Activated B cell treated with CpG ODN at 0.5 μM for 24 hours (primary cell): ENCODE data around the gene INPP4B. TPM values are rescaled to one million over a fixed set of nuclear protein-coding genes. Genes with fewer than 3 reads are reported as not detected.
"Not testable (repeated sequence)": the region's sequence is repeated elsewhere in the genome, so short reads cannot be mapped to it uniquely, and the experiment has no call there.

Experiments
- ATAC-seq: fragments of 200-7000 bp; cut with Tn5 transposase; one replicate; pipeline ENCODE4 v1.10.0; 2021; ENCODE audit warnings: low read depth, mild to moderate bottlenecking, moderate library complexity
- CTCF ChIA-PET: fragments of 350-600 bp; sonication (Branson Sonifier 250); formaldehyde crosslinking; loops from one replicate; lab custom pipeline; 2021; ENCODE audit warnings: antibody characterized with exemption; lab: Charles Lee
- POLR2A ChIA-PET: fragments of 350-600 bp; sonication (Branson Sonifier 250); formaldehyde crosslinking; loops from one replicate; lab custom pipeline; 2021; ENCODE audit warnings: antibody characterized with exemption; lab: Charles Lee
- DNase-seq: peaks from one replicate; pipeline ENCODE4 v3.0.0; 2022
- H3K27ac Mint-ChIP-seq: one replicate; pipeline ENCODE4 v1.8.0; 2020; ENCODE audit warnings: mixed read lengths
- H3K27me3 Mint-ChIP-seq: one replicate; pipeline ENCODE4 v1.8.0; 2021; ENCODE audit warnings: mixed read lengths
- H3K36me3 Mint-ChIP-seq: one replicate; pipeline ENCODE4 v1.8.0; 2021; ENCODE audit warnings: low read depth, mixed read lengths
- H3K4me1 Mint-ChIP-seq: one replicate; pipeline ENCODE4 v1.8.0; 2021; ENCODE audit warnings: mixed read lengths
- H3K4me3 Mint-ChIP-seq: one replicate; pipeline ENCODE4 v1.8.0; 2020; ENCODE audit warnings: mild to moderate bottlenecking, mixed read lengths
- H3K9me3 Mint-ChIP-seq: one replicate; pipeline ENCODE4 v1.8.0; 2020; ENCODE audit warnings: mixed read lengths
- intact Hi-C: fragments of 100-400 bp; cut with micrococcal nuclease; formaldehyde crosslinking; loops from one replicate; pipeline ENCODE4 v1.15.1; 2024
- total RNA-seq: library from RNA; stranded (reverse); gene quantifications from 2 replicates; pipeline ENCODE4 v1.2.3, GENCODE V29; 2022
- TF ChIP-seq, protein P1 (sequence below): fragments of 200-600 bp; IDR thresholded peaks from one replicate; pipeline ENCODE4 v1.8.0; 2022; ENCODE audit warnings: antibody characterized with exemption, mild to moderate bottlenecking

Gene INPP4B
- total RNA-seq, 1 donor from 2014 or later = 0.11 TPM

DNA sequence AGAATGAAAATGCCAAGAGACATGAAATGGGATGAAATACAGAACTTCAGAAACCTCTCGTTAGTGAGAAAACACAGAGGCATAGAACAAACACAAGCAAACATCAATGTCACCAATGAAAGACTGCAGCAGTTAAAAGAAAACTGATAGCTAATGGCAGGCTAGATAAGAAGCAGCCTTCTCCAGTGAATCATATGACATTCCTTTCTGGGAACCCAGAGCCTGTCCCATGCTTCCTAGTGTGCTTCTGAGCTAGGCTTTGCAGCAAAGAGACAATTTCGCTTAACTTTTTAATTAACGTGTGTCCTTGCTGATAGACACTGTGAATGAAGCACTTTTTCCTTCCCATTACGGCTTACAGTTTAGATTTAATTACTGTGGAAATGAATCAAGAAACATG is 765.1 kb downstream of the INPP4B start:
- Mint-ChIP-seq H3K27ac (no peak overlapping the region), H3K4me3 (no peak overlapping the region), H3K4me1 (no peaks in the 10 kb centered on the region), H3K9me3 (no peaks in the 10 kb centered on the region), H3K36me3 (no peaks in the 10 kb centered on the region), H3K27me3 (no peaks in the 10 kb centered on the region)
- CTCF ChIA-PET = no interaction called here
- intact Hi-C loops = no loop called here
- DNase-seq (no peak), ATAC-seq (no peak)
- TF ChIP-seq, protein P1, sequence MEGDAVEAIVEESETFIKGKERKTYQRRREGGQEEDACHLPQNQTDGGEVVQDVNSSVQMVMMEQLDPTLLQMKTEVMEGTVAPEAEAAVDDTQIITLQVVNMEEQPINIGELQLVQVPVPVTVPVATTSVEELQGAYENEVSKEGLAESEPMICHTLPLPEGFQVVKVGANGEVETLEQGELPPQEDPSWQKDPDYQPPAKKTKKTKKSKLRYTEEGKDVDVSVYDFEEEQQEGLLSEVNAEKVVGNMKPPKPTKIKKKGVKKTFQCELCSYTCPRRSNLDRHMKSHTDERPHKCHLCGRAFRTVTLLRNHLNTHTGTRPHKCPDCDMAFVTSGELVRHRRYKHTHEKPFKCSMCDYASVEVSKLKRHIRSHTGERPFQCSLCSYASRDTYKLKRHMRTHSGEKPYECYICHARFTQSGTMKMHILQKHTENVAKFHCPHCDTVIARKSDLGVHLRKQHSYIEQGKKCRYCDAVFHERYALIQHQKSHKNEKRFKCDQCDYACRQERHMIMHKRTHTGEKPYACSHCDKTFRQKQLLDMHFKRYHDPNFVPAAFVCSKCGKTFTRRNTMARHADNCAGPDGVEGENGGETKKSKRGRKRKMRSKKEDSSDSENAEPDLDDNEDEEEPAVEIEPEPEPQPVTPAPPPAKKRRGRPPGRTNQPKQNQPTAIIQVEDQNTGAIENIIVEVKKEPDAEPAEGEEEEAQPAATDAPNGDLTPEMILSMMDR = no peak
- POLR2A ChIA-PET = no interaction called here

DNA sequence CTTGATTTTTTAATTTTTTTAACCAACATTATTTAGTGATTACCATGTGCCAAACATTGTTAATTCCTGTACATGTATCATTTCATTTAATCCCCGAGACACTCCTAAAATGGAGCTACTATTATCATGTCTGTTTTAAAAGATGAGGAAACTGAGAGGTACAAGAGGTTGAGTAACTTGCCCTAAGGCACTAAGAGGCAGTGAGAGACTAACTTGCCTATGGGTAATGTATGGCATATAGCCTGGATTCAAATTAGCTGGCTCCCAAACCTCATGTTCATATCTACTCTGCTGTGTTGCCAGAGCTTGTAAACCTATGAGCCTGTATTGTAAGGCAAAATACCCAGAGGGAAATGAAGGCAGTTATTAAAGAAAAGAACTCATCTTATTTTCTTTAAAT is 766.1 kb downstream of the INPP4B start:
- Mint-ChIP-seq H3K27ac (no peak overlapping the region), H3K9me3 (no peaks in the 10 kb centered on the region), H3K4me3 (no peak overlapping the region), H3K4me1 (no peaks in the 10 kb centered on the region), H3K27me3 (no peaks in the 10 kb centered on the region), H3K36me3 (no peaks in the 10 kb centered on the region)
- intact Hi-C loops = no loop called here
- ATAC-seq (no peak), DNase-seq (no peak)
- TF ChIP-seq, protein P1 = no peak
- ChIA-PET POLR2A (no interaction called here), CTCF (no interaction called here)

DNA sequence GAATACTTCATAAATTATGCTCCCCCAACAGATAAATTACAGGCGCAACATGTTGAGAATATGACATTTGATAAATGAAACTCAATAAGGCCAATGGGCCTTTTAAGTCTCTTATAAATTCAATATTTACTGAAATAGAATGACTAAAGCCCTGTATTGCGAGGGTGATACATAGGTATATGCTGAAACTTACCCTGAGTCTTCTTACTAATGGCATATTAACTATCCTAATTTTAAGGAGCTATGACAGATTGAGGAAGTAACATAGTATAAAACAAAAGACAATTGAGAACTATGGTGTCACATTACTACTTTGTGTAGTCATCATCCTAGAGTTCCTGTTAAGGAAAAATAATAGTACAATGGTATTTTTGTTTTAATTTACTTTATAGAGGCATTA is 769.1 kb downstream of the INPP4B start:
- ChIA-PET CTCF (no interaction called here), POLR2A (no interaction called here)
- TF ChIP-seq, protein P1 = no peak
- Mint-ChIP-seq H3K4me1 (no peaks in the 10 kb centered on the region), H3K27ac (no peak overlapping the region), H3K27me3 (no peaks in the 10 kb centered on the region), H3K36me3 (no peaks in the 10 kb centered on the region), H3K4me3 (no peak overlapping the region), H3K9me3 (no peaks in the 10 kb centered on the region)
- DNase-seq (no peak), ATAC-seq (no peak)
- intact Hi-C loops = no loop called here

DNA sequence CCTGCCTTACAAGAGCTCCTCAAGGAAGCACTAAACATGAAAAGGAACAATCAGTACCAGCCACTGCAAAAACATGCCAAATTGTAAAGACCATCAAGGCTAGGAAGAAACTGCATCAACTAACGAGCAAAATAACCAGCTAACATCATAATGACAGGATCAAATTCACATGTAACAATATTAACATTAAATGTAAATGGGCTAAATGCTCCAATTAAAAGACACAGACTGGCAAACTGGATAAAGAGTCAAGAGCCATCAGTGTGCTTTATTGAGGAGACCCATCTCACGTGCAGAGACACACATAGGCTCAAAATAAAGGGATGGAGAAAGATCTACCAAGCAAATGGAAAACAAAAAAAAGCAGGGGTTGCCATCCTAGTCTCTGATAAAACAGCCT is 777.8 kb downstream of the INPP4B start:
- ATAC-seq, POLR2A ChIA-PET, H3K4me1 Mint-ChIP-seq, H3K27me3 Mint-ChIP-seq, intact Hi-C loops, H3K9me3 Mint-ChIP-seq, CTCF ChIA-PET, H3K4me3 Mint-ChIP-seq, H3K36me3 Mint-ChIP-seq, H3K27ac Mint-ChIP-seq, DNase-seq: not testable (repeated sequence)

DNA sequence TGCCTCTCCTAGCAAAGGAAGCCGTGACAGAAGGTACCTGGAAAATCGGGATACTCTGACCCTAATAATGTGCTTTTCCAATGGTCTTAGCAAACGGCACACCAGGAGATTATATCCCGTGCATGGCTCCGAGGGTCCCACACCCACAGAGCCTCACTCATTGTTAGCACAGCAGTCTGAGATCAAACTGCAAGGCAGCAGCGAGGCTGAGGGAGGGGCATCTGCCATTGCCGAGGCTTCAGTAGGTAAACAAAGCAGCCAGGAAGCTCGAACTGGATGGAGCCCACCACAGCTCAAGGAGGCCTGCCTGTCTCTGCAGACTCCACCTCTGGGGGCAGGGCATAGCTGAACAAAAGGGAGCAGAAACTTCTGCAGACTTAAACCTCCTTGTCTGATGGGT is 779.5 kb downstream of the INPP4B start:
- H3K4me3 Mint-ChIP-seq, POLR2A ChIA-PET, CTCF ChIA-PET, H3K27ac Mint-ChIP-seq, H3K9me3 Mint-ChIP-seq, H3K27me3 Mint-ChIP-seq, H3K36me3 Mint-ChIP-seq, DNase-seq, H3K4me1 Mint-ChIP-seq, ATAC-seq, intact Hi-C loops: not testable (repeated sequence)

DNA sequence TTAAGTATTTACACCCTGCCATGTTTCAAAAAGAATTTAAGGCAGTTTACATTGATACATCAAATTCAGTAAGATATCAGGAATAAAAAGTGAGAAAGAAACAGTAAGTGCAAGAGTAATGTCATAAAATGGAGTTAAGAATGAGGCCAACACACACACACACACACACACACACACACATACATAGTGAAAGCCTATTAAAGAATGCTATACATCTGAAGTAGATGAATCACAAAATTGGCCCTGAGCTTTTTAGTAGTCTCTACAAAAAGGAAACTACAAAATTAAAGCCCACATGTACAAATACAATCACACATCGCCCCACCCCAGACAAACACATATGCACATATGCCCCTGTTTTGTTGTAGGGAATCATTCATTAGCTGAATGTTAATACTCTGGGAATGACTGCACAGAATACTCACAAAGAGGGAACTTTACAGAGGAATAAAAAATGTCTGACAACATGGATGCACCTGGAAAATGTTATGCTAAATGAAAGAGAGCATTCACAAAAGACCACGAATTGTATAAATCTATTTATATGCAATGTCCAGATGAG is 780.9 kb downstream of the INPP4B start:
- no peaks in the 10 kb centered on the region for H3K36me3 Mint-ChIP-seq
- no peak for ATAC-seq
- intact Hi-C loops = no loop called here
- H3K27me3 Mint-ChIP-seq = no peaks in the 10 kb centered on the region
- no peak overlapping the region for H3K27ac Mint-ChIP-seq
- no peak for DNase-seq
- H3K4me3 Mint-ChIP-seq = no peak overlapping the region
- peaks cover 7% of the 10 kb centered on the region for H3K9me3 Mint-ChIP-seq
- ChIA-PET POLR2A (no interaction called here), CTCF (no interaction called here)
- TF ChIP-seq, protein P1 = no peak
- H3K4me1 Mint-ChIP-seq = no peaks in the 10 kb centered on the region
